ENCODE data around the gene B4GALNT3.

DNA sequence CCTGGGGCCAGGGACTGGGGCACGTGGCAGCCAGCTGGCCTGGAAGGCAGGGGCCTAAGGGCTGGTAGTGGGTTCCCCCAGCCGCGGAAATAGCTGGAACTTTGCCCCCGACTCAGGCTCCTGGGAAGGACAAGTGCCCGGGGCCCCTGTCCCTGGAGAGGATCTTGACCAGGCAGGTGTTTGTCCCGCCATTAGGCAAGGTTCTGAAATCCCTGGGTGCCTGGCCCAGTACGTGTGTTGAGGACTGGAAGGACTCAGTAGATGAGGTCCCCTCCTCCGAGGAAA is 94.2 kb downstream of the B4GALNT3 start:
- TF ChIP-seq, protein P1, sequence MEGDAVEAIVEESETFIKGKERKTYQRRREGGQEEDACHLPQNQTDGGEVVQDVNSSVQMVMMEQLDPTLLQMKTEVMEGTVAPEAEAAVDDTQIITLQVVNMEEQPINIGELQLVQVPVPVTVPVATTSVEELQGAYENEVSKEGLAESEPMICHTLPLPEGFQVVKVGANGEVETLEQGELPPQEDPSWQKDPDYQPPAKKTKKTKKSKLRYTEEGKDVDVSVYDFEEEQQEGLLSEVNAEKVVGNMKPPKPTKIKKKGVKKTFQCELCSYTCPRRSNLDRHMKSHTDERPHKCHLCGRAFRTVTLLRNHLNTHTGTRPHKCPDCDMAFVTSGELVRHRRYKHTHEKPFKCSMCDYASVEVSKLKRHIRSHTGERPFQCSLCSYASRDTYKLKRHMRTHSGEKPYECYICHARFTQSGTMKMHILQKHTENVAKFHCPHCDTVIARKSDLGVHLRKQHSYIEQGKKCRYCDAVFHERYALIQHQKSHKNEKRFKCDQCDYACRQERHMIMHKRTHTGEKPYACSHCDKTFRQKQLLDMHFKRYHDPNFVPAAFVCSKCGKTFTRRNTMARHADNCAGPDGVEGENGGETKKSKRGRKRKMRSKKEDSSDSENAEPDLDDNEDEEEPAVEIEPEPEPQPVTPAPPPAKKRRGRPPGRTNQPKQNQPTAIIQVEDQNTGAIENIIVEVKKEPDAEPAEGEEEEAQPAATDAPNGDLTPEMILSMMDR (conservative IDR thresholded peaks at IDR 0.05; ENCODE audit: low read depth in 2 of 2), result no peak
- TF ChIP-seq CREB1 (CRISPR knock-in tag; IDR thresholded peaks at IDR 0.05; ENCODE audit: low read depth) (no peak), EZH2phosphoT487 (IDR thresholded peaks at IDR 0.05; ENCODE audit: unreplicated experiment) (no peak), POLR2AphosphoS5 (IDR thresholded peaks at IDR 0.05; ENCODE audit: low read depth) (no peak), EZH2 (IDR thresholded peaks at IDR 0.05; ENCODE audit: low read depth, unreplicated experiment) (no peak), ZNF114 (CRISPR knock-in tag; IDR thresholded peaks at IDR 0.05) (no peak), JUNB (IDR thresholded peaks at IDR 0.05; ENCODE audit: unreplicated experiment) (no peak), STAT1 (IDR thresholded peaks at IDR 0.05; ENCODE audit: unreplicated experiment) (no peak), ZNF331 (CRISPR knock-in tag; IDR thresholded peaks at IDR 0.05; ENCODE audit: low read depth) (no peak)
- TF ChIP-seq, protein P2, sequence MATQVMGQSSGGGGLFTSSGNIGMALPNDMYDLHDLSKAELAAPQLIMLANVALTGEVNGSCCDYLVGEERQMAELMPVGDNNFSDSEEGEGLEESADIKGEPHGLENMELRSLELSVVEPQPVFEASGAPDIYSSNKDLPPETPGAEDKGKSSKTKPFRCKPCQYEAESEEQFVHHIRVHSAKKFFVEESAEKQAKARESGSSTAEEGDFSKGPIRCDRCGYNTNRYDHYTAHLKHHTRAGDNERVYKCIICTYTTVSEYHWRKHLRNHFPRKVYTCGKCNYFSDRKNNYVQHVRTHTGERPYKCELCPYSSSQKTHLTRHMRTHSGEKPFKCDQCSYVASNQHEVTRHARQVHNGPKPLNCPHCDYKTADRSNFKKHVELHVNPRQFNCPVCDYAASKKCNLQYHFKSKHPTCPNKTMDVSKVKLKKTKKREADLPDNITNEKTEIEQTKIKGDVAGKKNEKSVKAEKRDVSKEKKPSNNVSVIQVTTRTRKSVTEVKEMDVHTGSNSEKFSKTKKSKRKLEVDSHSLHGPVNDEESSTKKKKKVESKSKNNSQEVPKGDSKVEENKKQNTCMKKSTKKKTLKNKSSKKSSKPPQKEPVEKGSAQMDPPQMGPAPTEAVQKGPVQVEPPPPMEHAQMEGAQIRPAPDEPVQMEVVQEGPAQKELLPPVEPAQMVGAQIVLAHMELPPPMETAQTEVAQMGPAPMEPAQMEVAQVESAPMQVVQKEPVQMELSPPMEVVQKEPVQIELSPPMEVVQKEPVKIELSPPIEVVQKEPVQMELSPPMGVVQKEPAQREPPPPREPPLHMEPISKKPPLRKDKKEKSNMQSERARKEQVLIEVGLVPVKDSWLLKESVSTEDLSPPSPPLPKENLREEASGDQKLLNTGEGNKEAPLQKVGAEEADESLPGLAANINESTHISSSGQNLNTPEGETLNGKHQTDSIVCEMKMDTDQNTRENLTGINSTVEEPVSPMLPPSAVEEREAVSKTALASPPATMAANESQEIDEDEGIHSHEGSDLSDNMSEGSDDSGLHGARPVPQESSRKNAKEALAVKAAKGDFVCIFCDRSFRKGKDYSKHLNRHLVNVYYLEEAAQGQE (IDR thresholded peaks at IDR 0.05; ENCODE audit: unreplicated experiment), result no peak
- TF ChIP-seq, protein P3, sequence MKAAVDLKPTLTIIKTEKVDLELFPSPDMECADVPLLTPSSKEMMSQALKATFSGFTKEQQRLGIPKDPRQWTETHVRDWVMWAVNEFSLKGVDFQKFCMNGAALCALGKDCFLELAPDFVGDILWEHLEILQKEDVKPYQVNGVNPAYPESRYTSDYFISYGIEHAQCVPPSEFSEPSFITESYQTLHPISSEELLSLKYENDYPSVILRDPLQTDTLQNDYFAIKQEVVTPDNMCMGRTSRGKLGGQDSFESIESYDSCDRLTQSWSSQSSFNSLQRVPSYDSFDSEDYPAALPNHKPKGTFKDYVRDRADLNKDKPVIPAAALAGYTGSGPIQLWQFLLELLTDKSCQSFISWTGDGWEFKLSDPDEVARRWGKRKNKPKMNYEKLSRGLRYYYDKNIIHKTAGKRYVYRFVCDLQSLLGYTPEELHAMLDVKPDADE (IDR thresholded peaks at IDR 0.05), result no peak
- TF ChIP-seq, protein P4, sequence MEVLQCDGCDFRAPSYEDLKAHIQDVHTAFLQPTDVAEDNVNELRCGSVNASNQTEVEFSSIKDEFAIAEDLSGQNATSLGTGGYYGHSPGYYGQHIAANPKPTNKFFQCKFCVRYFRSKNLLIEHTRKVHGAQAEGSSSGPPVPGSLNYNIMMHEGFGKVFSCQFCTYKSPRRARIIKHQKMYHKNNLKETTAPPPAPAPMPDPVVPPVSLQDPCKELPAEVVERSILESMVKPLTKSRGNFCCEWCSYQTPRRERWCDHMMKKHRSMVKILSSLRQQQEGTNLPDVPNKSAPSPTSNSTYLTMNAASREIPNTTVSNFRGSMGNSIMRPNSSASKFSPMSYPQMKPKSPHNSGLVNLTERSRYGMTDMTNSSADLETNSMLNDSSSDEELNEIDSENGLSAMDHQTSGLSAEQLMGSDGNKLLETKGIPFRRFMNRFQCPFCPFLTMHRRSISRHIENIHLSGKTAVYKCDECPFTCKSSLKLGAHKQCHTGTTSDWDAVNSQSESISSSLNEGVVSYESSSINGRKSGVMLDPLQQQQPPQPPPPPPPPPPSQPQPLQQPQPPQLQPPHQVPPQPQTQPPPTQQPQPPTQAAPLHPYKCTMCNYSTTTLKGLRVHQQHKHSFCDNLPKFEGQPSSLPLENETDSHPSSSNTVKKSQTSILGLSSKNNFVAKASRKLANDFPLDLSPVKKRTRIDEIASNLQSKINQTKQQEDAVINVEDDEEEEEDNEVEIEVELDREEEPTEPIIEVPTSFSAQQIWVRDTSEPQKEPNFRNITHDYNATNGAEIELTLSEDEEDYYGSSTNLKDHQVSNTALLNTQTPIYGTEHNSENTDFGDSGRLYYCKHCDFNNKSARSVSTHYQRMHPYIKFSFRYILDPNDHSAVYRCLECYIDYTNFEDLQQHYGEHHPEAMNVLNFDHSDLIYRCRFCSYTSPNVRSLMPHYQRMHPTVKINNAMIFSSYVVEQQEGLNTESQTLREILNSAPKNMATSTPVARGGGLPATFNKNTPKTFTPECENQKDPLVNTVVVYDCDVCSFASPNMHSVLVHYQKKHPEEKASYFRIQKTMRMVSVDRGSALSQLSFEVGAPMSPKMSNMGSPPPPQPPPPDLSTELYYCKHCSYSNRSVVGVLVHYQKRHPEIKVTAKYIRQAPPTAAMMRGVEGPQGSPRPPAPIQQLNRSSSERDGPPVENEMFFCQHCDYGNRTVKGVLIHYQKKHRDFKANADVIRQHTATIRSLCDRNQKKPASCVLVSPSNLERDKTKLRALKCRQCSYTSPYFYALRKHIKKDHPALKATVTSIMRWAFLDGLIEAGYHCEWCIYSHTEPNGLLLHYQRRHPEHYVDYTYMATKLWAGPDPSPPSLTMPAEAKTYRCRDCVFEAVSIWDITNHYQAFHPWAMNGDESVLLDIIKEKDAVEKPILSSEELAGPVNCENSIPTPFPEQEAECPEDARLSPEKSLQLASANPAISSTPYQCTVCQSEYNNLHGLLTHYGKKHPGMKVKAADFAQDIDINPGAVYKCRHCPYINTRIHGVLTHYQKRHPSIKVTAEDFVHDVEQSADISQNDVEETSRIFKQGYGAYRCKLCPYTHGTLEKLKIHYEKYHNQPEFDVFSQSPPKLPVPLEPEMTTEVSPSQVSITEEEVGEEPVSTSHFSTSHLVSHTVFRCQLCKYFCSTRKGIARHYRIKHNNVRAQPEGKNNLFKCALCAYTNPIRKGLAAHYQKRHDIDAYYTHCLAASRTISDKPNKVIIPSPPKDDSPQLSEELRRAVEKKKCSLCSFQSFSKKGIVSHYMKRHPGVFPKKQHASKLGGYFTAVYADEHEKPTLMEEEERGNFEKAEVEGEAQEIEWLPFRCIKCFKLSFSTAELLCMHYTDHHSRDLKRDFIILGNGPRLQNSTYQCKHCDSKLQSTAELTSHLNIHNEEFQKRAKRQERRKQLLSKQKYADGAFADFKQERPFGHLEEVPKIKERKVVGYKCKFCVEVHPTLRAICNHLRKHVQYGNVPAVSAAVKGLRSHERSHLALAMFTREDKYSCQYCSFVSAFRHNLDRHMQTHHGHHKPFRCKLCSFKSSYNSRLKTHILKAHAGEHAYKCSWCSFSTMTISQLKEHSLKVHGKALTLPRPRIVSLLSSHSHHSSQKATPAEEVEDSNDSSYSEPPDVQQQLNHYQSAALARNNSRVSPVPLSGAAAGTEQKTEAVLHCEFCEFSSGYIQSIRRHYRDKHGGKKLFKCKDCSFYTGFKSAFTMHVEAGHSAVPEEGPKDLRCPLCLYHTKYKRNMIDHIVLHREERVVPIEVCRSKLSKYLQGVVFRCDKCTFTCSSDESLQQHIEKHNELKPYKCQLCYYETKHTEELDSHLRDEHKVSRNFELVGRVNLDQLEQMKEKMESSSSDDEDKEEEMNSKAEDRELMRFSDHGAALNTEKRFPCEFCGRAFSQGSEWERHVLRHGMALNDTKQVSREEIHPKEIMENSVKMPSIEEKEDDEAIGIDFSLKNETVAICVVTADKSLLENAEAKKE (CRISPR knock-in tag; IDR thresholded peaks at IDR 0.05), result no peak
